Neural progenitor cell (in vitro differentiated cells): ENCODE results near the gene TOMM40L.

Experiments
- EZH2 ChIP-seq: fragments of 200-600 bp; sonication (generic); IDR thresholded peaks from 2 replicates; pipeline ENCODE4 v1.6.1; 2017; ENCODE audit warnings: antibody characterized with exemption, mild to moderate bottlenecking, moderate library complexity
- EZH2phosphoT487 ChIP-seq: fragments of 200-600 bp; sonication (generic); IDR thresholded peaks from 2 replicates; pipeline ENCODE4 v1.6.1; 2017; ENCODE audit warnings: antibody characterized with exemption
- TF ChIP-seq, protein P1 (sequence below): fragments of 200-600 bp; sonication (generic); IDR thresholded peaks from 2 replicates; pipeline ENCODE4 v1.5.1; 2017; ENCODE audit warnings: antibody characterized with exemption, mild to moderate bottlenecking

DNA sequence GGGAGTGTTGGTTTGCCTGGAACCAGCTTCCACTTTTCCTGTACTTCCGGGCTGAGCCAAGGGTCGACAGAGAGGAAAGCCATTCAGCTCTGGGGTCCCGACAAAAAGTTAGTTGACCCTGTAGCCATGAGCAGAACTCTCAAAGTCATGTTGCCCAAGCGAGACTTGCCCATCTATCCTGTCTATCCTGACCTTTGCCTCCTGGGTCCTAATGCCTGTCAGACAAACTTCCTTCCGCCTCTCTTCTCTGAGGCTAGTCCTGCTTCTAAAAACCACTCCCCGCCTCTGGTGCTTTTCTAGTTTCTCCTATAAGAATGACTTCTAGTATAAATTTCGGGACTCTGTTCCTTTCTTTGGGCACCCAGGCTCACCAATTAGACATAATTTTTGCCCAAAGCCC, 25.0 kb downstream of the TOMM40L start:
- TF ChIP-seq, protein P1, sequence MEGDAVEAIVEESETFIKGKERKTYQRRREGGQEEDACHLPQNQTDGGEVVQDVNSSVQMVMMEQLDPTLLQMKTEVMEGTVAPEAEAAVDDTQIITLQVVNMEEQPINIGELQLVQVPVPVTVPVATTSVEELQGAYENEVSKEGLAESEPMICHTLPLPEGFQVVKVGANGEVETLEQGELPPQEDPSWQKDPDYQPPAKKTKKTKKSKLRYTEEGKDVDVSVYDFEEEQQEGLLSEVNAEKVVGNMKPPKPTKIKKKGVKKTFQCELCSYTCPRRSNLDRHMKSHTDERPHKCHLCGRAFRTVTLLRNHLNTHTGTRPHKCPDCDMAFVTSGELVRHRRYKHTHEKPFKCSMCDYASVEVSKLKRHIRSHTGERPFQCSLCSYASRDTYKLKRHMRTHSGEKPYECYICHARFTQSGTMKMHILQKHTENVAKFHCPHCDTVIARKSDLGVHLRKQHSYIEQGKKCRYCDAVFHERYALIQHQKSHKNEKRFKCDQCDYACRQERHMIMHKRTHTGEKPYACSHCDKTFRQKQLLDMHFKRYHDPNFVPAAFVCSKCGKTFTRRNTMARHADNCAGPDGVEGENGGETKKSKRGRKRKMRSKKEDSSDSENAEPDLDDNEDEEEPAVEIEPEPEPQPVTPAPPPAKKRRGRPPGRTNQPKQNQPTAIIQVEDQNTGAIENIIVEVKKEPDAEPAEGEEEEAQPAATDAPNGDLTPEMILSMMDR = no peak
- no peak for TF ChIP-seq EZH2
- TF ChIP-seq EZH2phosphoT487 = no peak
